ENCODE measurements around the gene TYRP1. TPM values are rescaled to one million over a fixed set of nuclear protein-coding genes. Genes with fewer than 3 reads are reported as not detected.
"Not testable (repeated sequence)": the region's sequence is repeated elsewhere in the genome, so short reads cannot be mapped to it uniquely, and the experiment has no call there.

TYRP1 gene
- 0.04 and 0.05 TPM in 2 replicates for total RNA-seq (2014; rRNA removed; shearing (Covaris generic))

GRCh38 chr9:12693141-12693540, at the start of gene TYRP1:
TSS of gene TYRP1 (plus strand) at chr9:12693385. CDS start at chr9:12693997, 612 bp downstream.
- no peak for DNase-seq
- Histone ChIP-seq H3K36me3 (no peaks in the 10 kb centered on the region), H3K27ac (no peak within 1 kb of the TSS), H3K4me3 (no peak within 1 kb of the TSS), H3K4me1 (peaks cover 6% of the 10 kb centered on the region), H3K27me3 (no peaks in the 10 kb centered on the region), H3K9me3 (replicated peaks) (no peaks in the 10 kb centered on the region)

GRCh38 chr9:12643686-12644085, 49.5 kb upstream of the TYRP1 start:
- Histone ChIP-seq H3K9me3 (replicated peaks) (no peaks in the 10 kb centered on the region), H3K27ac (no peak overlapping the region), H3K4me1 (no peaks in the 10 kb centered on the region), H3K4me3 (no peak overlapping the region), H3K27me3 (no peaks in the 10 kb centered on the region), H3K36me3 (no peaks in the 10 kb centered on the region)
- DNase-seq = no peak

- Histone ChIP-seq H3K27ac (no peak overlapping the region), H3K4me3 (no peak overlapping the region), H3K27me3 (no peaks in the 10 kb centered on the region), H3K4me1 (no peaks in the 10 kb centered on the region), H3K9me3 (replicated peaks) (no peaks in the 10 kb centered on the region), H3K36me3 (no peaks in the 10 kb centered on the region)
- no peak for DNase-seq
Observed at GRCh38 chr9:12648925-12649324, 44.3 kb upstream of the TYRP1 start.

GRCh38 chr9:12651125-12651524, 42.1 kb upstream of the TYRP1 start:
- H3K4me1 ChIP-seq = no peaks in the 10 kb centered on the region
- DNase-seq = no peak
- H3K36me3 ChIP-seq = no peaks in the 10 kb centered on the region
- no peak overlapping the region for H3K27ac ChIP-seq
- no peaks in the 10 kb centered on the region for H3K9me3 ChIP-seq (replicated peaks)
- H3K4me3 ChIP-seq = no peak overlapping the region
- H3K27me3 ChIP-seq = no peaks in the 10 kb centered on the region

GRCh38 chr9:12652973-12653372, 40.2 kb upstream of the TYRP1 start:
- Histone ChIP-seq H3K27me3 (no peaks in the 10 kb centered on the region), H3K4me3 (no peak overlapping the region), H3K27ac (no peak overlapping the region), H3K4me1 (no peaks in the 10 kb centered on the region), H3K36me3 (no peaks in the 10 kb centered on the region), H3K9me3 (replicated peaks) (no peaks in the 10 kb centered on the region)
- no peak for DNase-seq

- Histone ChIP-seq H3K9me3 (replicated peaks) (no peaks in the 10 kb centered on the region), H3K27me3 (no peaks in the 10 kb centered on the region), H3K27ac (no peak overlapping the region), H3K4me1 (no peaks in the 10 kb centered on the region), H3K36me3 (no peaks in the 10 kb centered on the region), H3K4me3 (no peak overlapping the region)
- no peak for DNase-seq
Observed at GRCh38 chr9:12656803-12657202, 36.4 kb upstream of the TYRP1 start.

- Histone ChIP-seq H3K9me3 (replicated peaks) (no peaks in the 10 kb centered on the region), H3K4me1 (no peaks in the 10 kb centered on the region), H3K36me3 (no peaks in the 10 kb centered on the region), H3K27ac (no peak overlapping the region), H3K27me3 (no peaks in the 10 kb centered on the region), H3K4me3 (no peak overlapping the region)
- no peak for DNase-seq
Observed at GRCh38 chr9:12657233-12657632, 36.0 kb upstream of the TYRP1 start.

GRCh38 chr9:12657998-12658397, 35.2 kb upstream of the TYRP1 start:
- DNase-seq = no peak
- Histone ChIP-seq H3K4me1 (no peaks in the 10 kb centered on the region), H3K27me3 (no peaks in the 10 kb centered on the region), H3K4me3 (no peak overlapping the region), H3K27ac (no peak overlapping the region), H3K9me3 (replicated peaks) (no peaks in the 10 kb centered on the region), H3K36me3 (no peaks in the 10 kb centered on the region)

GRCh38 chr9:12658531-12659209, 34.5 kb upstream of the TYRP1 start:
- no peaks in the 10 kb centered on the region for H3K27me3 ChIP-seq
- H3K9me3 ChIP-seq (replicated peaks) = no peaks in the 10 kb centered on the region
- H3K4me1 ChIP-seq = no peaks in the 10 kb centered on the region
- no peaks in the 10 kb centered on the region for H3K36me3 ChIP-seq
- no peak overlapping the region for H3K4me3 ChIP-seq
- no peak overlapping the region for H3K27ac ChIP-seq
- DNase-seq = no peak

- Histone ChIP-seq H3K36me3 (no peaks in the 10 kb centered on the region), H3K27me3 (no peaks in the 10 kb centered on the region), H3K9me3 (replicated peaks) (no peaks in the 10 kb centered on the region), H3K27ac (no peak overlapping the region), H3K4me3 (no peak overlapping the region), H3K4me1 (no peaks in the 10 kb centered on the region)
- DNase-seq = no peak
Observed at GRCh38 chr9:12659220-12659619, 34.0 kb upstream of the TYRP1 start.

GRCh38 chr9:12666813-12667212, 26.4 kb upstream of the TYRP1 start:
- Histone ChIP-seq H3K4me3 (no peak overlapping the region), H3K36me3 (no peaks in the 10 kb centered on the region), H3K27ac (no peak overlapping the region), H3K9me3 (replicated peaks) (no peaks in the 10 kb centered on the region), H3K4me1 (no peaks in the 10 kb centered on the region), H3K27me3 (no peaks in the 10 kb centered on the region)
- peak in 1 of 2 experiments; percentile 16 for DNase-seq

- Histone ChIP-seq H3K27me3 (no peaks in the 10 kb centered on the region), H3K27ac (no peak overlapping the region), H3K36me3 (no peaks in the 10 kb centered on the region), H3K4me3 (no peak overlapping the region), H3K9me3 (replicated peaks) (no peaks in the 10 kb centered on the region), H3K4me1 (no peaks in the 10 kb centered on the region)
- DNase-seq = no peak
Observed at GRCh38 chr9:12667892-12668291, 25.3 kb upstream of the TYRP1 start.

GRCh38 chr9:12670006-12670405, 23.2 kb upstream of the TYRP1 start:
- H3K36me3 ChIP-seq = no peaks in the 10 kb centered on the region
- H3K27ac ChIP-seq = no peak overlapping the region
- H3K4me3 ChIP-seq = no peak overlapping the region
- DNase-seq = no peak
- no peaks in the 10 kb centered on the region for H3K9me3 ChIP-seq (replicated peaks)
- H3K4me1 ChIP-seq = no peaks in the 10 kb centered on the region
- H3K27me3 ChIP-seq = no peaks in the 10 kb centered on the region

- Histone ChIP-seq H3K4me1 (peaks cover 2% of the 10 kb centered on the region; the same call in 1 of the 2 replicates), H3K27me3 (no peaks in the 10 kb centered on the region), H3K27ac (no peak overlapping the region), H3K36me3 (no peaks in the 10 kb centered on the region), H3K4me3 (no peak overlapping the region), H3K9me3 (replicated peaks) (no peaks in the 10 kb centered on the region)
- no peak for DNase-seq
Observed at GRCh38 chr9:12674961-12675360, 18.2 kb upstream of the TYRP1 start.

- not testable (repeated sequence) for H3K27me3 ChIP-seq; H3K9me3 ChIP-seq (replicated peaks); H3K27ac ChIP-seq
Observed at GRCh38 chr9:12677462-12678126, 15.6 kb upstream of the TYRP1 start.

GRCh38 chr9:12680341-12680740, 12.8 kb upstream of the TYRP1 start:
- DNase-seq = peak in 1 of 2 experiments; percentile 36
- Histone ChIP-seq H3K27ac (peak overlapping the region; percentile 71), H3K9me3 (replicated peaks) (no peaks in the 10 kb centered on the region), H3K36me3 (no peaks in the 10 kb centered on the region), H3K4me3 (peak overlapping the region; percentile 24; the same call in 1 of the 2 replicates), H3K27me3 (no peaks in the 10 kb centered on the region), H3K4me1 (peaks cover 12% of the 10 kb centered on the region)

More at GRCh38 chr9:12677462-12678126, 15.6 kb upstream of the TYRP1 start:
- not testable (repeated sequence) for DNase-seq, H3K4me3 ChIP-seq, H3K36me3 ChIP-seq
- H3K4me1 ChIP-seq = peaks cover 12% of the 10 kb centered on the region

All from SJCRH30 (cell line).